Tongue (tissue), 2 donors: ENCODE data around the gene SEC22A. TPM values are rescaled to one million over a fixed set of nuclear protein-coding genes. Genes with fewer than 3 reads are reported as not detected.
A peak's percentile ranks its signal among the peaks of the same experiment; 100 is the strongest.

Experiments
- DNase-seq: peaks from one replicate; pipeline ENCODE4 v3.0.0-alpha.2; 2015
- total RNA-seq: library from RNA; depleted of rRNA; stranded (reverse); fragments of >200 nt; gene quantifications from one replicate; pipeline ENCODE4 v1.2.3, GENCODE V29; 2014

Gene SEC22A
- total RNA-seq, 1 donor from 2014 or later, result 42.2 TPM

DNA sequence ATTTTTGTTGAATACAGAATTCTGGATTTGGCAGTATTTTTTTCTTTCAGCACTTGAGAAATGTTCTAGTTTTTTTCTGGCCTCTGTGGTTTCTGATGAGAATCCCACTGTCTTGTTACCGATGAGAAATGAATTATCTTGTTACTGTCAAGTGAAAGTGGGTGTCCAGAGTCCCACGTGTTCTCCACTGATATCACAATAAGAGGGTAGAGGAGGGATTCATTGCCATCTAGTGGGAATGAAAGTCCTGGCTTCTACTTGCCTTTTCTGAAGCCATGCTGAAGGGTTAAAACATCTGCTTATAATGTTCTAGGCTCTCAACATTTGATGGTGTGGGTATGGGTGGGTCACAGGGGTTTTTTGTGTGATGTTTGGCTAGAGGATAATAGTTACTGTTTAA lies 66.1 kb downstream of the SEC22A start:
- no peak for DNase-seq

- DNase-seq, result no peak
Measured at GRCh38 chr3:123270818-123271217, 69.1 kb downstream of the SEC22A start.

DNA sequence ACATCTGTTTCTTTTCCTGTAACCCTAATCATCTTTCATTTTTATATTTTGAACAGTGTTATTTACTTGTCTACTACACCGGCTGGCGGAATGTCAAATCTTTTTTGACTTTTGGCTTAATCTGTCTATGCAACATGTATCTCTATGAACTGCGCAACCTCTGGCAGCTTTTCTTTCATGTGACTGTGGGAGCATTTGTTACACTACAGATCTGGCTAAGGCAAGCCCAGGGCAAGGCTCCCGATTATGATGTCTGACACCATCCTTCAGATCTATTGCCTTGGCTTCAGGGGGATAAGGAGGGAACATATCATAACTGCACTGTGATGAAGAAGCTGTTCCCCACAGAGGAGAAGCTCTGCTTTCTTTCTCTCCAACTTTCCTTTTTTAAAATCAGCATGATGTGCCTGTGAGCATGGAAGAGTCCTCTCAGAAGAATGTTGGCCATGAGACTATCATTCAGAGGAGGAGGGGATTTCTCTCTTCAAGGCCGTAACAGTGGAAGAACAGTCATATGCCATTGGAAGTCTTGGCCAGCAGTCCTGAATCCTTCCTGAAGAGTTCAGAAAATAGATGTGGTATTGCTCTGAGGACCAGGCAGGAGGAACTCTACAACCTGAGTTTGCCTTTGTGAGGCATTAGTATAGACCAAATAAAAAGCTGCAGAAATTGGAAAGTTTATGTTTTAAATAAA lies 69.9 kb downstream of the SEC22A start:
- DNase-seq, result no peak

DNA sequence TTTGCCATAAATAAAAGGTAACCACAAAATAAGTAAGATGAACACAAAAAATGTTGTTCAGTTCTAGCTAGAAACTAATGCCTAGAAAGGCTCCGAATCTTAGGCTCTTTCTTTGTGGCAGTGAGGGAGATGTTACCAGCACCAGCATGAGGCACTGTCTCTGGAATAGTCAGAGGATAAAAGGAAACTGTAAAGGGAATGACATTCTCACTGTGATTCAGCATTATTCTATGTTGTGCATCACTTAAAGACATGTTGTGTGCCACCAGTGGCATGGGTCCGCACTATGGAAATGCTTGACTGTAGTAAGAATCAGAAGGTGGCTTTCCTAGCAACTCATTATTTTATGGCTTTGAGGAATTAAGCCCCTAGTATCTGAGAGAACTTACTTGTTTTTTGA lies 70.8 kb downstream of the SEC22A start:
- no peak for DNase-seq

GRCh38 chr3:123275691-123276090 lies 73.9 kb downstream of the SEC22A start:
- no peak for DNase-seq

DNA sequence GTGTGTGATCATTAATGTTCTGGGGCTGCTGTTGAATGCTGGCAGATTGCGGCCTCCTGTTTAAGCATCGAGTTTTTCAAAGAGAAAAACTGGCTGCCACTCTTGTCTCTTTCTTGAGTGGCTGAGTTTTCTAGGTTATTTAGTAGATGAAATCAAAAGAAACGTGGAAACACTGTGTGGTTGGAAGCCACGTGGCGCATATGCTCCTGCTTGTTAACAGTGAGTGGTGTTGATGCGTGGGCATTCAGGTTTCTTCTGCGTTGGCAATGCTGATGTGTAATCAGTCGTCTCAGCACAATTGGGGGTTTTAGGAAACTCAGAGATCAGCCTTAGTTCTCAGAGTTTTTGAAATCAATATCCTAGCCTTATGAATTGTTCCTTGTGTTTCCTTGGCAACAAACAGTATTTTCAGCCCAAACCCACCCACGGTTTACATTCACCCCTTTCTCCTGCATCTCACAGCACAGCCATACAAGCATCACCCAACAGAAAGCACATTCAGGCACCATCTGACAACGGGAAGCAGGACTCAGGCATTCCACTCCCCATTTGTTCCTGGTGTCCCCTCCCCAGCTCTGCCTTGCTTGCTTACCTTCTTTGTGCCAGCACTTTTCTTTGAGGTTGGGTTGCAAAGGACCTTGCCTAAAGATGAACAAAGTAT lies 74.7 kb downstream of the SEC22A start:
- no peak for DNase-seq

DNA sequence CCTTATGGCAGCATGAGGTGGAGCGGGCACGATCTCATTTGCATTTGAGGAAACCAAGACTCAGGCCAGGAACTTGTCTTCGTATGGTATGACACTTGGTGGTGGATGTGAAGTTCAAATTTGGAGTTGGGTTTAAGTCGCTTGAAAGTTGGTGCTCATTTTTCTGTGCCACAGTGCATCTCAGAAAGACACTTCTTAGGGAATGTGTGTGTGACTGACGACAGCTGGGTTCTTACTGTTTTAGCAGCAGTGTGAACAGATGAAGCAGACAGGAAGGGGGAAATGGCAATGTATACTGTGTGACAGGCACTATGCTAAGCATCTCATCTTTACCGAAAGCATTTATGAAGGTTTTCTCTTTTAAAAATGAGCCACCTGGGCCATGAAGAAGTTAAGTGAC lies 75.4 kb downstream of the SEC22A start:
- DNase-seq, result no peak

DNA sequence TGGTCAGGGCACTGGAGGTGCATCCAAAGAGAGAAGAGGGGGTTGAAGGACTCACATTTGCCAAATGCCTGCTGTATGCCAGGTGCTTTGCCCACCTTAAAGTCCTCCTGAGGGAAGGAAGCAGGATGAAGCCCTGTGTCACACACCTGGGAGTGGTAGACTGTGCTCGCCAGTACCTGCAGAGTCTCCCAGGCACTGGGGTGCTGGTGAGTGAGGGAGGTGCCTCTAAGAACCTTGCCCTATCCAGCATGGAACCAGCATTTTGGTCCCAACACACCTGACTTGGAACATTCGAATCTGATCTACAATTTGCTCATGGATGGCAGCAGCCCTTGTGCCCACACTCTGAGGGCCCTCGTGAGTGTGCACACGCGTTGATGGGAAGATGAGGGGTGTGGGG lies 76.7 kb downstream of the SEC22A start:
- DNase-seq, result no peak

GRCh38 chr3:123279121-123279520 lies 77.4 kb downstream of the SEC22A start:
- no peak for DNase-seq

DNA sequence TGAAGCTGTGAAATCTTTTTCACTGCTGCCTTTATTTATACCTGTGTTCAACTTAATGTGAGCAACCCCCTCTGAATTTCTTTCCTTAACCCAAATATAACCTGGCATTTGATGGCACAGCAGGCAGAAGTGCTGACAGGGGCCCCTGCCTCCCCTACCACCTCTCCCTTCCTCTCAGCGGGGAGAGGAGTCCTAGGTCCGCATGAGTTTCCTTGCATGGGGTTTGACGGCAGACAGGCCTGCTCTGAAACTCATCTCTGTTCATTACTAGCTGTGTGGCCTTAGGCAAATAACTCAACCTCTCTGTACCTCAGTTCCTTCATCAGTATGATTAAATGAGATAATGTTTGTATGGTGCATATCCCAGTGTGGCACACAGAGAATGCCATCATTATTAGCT lies 79.7 kb downstream of the SEC22A start:
- no peak for DNase-seq

DNA sequence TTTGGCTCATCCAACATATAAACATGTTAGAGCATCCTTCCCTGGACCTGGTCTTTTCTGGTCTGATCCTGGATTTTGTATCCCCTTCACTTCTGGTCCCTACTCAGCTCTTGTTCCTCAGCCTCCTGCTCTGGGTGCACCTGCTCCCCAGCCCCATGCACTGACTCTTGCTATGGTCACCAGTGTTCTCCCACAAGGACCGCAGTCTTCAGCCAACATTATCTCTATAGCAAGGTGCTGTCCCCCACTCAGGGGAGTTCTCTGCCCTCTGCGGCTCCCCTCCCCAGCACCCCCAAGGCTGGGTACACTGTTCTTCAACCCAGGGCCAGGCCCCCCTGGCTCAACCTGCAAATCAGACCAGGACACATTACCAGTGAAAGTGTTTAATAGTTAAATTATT lies 80.2 kb downstream of the SEC22A start:
- DNase-seq, result no peak

DNA sequence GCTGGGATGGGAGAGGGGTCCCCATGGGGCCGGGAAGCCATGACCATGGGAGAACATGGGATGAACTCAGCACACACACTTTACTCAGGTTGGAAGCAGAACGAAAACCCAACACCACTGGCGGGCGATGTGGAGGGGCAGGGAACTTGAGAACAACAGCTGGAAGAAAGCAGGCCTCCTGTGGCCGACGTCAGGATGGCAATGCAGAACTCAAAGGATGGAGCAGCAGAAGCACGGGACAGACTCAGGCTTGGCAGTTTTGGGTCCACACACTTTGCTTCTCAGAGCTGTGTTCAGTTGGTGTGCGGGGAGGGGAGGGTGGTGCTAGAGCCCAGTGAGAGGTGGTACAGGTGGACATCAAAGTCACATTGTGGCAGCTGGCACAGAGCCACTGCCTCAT lies 80.7 kb downstream of the SEC22A start:
- no peak for DNase-seq

GRCh38 chr3:123283074-123283473 lies 81.3 kb downstream of the SEC22A start:
- no peak for DNase-seq

- DNase-seq, result no peak
Measured at GRCh38 chr3:123283657-123284398, 82.1 kb downstream of the SEC22A start.

GRCh38 chr3:123284399-123285010 lies 82.8 kb downstream of the SEC22A start:
- no peak for DNase-seq

- no peak for DNase-seq
Measured at GRCh38 chr3:123285066-123285465, 83.3 kb downstream of the SEC22A start.

DNA sequence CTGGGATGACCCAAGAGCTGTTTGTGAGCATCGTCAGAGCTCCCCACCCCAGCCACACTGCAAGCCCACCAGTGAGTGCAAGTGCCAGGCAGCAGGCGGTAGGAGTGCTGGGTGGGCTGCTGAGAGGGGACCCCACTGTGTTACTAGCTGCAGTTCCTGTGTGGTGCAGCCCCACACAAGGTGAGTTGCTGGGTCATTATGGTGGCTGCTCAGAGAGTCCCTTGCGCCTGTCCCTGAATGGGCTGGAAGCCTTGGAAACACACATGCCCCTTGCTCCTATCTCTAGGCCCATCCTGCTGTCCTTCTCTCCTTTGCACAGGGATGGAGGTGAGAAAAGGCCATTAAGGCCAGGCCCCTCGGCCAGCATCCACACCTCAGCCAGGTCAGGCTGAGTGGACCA lies 83.7 kb downstream of the SEC22A start:
- no peak for DNase-seq

DNA sequence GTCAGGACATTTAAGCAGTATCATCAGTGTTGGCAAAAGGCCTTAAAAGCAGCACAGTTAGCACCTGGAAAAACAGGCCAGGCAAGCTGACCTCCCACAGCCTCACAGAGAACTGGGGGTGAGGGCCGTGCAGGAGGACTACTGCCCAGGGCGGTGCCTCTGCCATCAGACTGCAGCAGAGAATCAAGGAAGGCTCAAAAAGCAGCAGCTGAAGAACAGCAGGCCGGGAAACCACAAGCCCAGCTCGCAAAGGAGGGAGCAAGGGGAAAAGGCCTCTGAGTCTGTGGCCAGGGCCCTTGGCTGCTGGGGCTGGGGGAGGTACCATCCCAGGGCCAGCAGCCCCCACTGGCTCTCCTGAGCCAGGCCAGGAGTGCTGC lies 84.2 kb downstream of the SEC22A start:
- no peak for DNase-seq

DNA sequence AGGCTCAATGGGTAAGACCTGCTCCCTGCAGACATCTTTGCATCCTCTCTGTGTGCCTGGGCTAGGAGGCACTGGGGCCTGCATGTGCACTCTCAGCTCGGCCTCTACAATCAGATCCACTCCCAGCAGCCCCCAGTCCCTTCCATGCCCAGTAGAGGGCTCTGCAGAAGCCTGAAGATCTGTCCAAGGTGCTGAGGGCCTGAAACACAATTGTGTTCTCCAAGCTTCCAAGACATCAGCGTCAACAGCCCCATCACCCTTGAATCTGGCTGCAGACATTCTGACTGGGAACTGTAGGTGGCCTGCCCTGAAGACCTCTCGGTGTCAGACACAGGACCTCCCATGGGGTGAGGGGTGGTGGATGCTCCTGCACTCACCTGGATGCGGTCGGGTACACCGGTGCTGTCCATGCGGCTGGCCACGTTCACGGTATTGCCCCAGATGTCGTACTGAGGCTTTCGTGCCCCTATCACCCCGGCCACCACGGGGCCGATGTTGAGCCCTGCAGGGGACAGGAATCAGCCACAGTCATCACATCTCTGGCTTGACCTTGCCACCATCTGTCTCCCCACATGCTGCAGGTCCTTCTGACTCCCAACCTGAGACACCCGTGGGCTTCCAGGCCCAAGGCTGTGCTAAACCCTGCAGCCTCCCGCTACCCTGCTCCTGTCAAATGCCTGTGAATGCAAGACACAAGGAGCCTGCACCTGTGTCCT lies 84.7 kb downstream of the SEC22A start:
- DNase-seq, result peak; percentile 74

GRCh38 chr3:123287051-123287961 lies 85.6 kb downstream of the SEC22A start:
- DNase-seq, result no peak

DNA sequence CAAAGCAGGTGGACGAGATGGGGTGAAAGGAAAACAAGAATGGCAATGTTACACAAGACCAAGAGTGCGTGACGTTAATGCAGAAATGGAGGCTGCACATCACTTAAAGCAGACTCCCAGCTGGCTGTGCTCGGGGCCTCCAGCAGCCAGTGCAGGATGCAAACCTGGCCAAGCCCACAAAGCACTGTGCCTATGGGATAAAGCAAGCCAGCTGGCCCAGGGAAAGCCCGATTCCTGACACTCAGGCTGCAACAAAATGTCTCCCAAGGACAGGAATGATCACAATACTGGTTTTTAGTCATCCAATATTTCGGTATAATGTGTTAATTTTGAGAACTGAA lies 86.2 kb downstream of the SEC22A start:
- no peak for DNase-seq
